HG02970 (cell line): ENCODE measurements around the gene CRYBG1.
"Not testable (repeated sequence)": the region's sequence is repeated elsewhere in the genome, so short reads cannot be mapped to it uniquely, and the experiment has no call there.

Experiments
- ATAC-seq: cut with Tn5 transposase; IDR thresholded peaks from one replicate; pipeline ENCODE4 v1.9.1; 2021; ENCODE audit warnings: mild to moderate bottlenecking, moderate library complexity, moderate number of reproducible peaks; ENCODE audit not compliant: unreplicated experiment, low FRiP score

CRYBG1 gene

DNA sequence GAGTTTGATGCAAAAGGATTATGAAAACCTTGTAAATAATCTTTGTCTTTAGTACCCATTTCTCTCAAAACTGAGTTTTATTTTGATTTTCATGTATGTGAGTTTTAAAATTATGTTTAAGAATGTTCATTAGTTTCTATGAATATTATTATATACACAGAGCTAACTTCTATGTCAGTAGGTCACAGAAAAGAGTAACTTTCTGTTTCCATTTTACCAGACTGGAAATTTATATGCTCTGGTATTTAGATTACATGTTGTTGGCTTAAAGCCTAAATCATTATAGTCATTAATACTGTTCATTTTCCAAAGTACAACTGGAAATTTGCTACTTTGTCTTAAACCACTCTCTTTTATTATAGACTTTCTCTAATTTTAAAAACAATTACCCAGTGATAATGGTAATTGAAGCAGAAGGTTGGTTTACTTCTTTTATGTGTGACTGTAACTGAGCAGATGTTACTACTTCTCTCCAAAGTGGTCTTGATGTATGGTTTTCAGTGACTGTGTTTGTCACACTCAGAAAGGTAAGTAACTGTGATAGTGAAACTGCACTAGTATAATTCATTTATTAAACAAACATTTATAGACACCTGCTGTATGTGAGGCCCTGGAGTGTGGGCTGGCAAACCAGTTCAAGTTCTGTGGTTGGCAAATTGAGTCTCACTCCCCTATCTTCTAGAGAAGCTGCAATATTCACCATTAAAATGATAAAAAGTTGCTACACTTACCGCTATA is 13.2 kb downstream of the CRYBG1 start:
- ATAC-seq, result no peak

DNA sequence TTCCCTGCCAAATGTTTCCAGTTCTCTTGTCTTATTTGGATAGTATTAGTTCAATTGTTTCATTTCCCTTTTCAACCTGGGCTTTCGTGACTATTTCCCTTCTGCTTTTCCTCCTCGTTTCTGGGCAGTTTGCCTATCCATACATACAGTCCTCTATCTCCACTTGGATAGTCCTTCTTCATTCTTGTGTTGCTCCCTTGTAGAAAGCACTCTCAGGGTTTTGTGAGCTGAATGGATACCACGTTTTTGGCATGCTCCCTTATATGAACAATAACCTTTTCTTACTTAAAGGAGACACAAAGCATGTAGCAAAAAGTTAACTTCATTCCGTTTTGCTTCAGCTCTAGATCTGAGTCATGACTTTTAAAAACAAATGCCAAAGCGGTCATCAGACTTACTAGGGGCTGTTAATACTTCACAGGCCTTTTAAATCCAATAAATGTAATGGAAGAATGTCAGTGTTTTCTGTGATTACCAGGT is 16.6 kb downstream of the CRYBG1 start:
- no peak for ATAC-seq

DNA sequence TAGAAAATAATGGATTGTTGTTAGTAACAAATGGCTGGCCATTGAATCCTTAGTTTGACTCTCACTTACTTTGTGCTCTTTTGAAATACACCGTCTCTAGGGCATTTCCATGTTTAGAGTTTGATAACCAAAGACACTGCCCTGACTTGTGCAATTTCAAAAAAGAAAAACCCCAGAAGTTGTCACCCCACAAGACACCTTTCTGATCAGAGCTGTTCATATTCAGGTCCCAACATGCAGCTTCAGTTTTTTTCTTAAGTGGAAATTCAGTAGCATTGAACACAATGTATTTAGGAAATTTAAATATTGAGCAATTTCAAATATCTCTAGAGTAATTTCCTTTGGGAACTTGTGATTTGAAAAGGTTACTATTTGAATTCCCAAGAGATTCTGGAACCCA is 19.4 kb downstream of the CRYBG1 start:
- no peak for ATAC-seq

DNA sequence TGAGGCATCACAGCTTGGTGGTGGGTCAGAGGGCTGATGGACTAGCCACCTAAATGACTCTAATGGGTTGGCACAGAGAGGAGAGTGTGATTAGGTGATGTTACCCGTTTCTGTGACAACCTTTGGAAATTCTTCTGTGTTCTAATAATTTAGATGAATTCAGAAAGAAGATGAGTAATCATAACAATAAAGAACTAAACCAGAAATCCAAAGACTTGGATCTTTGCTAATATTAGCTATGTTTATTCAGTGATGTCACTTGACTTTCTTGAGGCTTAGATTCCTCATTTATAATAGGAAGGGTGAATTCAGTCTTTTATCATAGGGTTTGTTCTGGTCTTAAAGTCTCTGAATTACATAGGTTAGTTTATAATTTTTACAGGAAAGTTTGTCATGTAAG is 19.9 kb downstream of the CRYBG1 start:
- ATAC-seq, result no peak

DNA sequence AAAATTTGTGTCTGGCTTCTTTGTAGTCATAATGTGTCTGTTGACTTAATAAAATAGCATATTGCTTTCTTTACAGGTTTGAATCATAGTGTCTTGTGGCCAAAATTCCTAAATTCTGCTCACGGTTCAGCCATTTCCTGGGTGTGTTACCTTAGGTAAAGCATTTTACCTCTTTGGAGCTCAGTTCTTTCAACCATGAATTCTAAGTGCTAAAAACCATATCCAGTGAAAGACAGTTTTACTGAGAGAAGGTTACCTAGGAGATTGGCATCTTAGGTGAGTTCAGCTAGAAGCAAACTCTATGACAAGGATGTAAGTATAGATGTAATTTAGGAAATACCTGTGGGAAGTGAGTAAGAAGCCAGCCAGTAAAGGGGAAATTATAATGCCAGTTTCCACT is 20.7 kb downstream of the CRYBG1 start:
- ATAC-seq, result no peak

DNA sequence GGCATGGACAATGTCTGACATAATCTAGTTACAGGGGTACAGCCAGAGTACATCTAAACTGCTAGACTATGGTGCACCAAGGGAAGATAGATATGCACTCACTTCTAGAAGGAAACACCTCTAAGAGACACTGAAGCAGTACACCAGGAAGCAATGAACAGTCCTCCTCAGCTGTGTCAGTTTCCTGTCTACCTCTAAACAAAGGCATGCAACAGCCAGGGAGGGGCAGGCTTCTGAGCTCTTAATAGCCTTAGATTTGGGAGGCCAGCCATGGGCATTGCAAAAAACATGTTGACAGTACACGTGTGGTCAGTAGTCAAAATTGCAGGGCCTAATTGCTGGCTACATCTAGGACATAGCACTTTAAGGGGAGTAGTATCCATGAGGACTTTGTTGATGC is 21.4 kb downstream of the CRYBG1 start:
- no peak for ATAC-seq

DNA sequence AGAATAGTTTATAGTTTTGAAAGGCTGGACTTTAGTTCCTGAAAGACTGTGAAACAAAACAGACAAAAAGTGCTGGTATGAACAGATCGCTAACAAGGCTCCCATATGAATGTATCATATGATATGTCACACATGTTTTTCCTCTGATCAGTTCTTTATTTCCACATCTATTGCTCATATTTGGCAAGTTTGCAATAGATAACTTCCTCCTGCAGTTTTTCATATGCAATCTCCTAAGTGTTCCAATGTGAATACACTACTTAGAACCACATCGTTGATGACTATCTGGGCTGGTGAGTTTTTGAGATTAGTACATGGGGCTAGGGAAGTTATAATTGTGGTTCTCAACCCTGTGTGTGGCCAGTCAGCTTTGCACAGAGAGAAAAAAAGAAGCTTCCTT is 23.1 kb downstream of the CRYBG1 start:
- no peak for ATAC-seq

DNA sequence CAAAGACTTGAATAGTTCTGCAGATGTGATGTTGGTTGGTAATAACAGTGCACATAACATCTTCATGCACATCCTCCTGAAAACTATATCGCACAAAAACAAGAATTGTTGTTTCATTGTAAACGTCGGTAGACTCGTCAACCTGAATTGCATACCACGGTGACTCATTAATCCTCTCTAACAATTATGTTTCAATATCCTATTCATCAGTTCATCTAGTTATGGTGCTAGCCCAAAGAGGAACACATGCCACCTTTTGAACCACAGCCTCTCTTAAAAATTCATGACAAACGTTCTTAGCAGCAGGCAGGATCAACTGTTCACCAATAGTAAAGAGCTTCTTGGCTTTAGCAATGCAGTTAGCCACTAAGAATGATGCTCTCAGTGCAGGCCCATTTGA is 25.0 kb downstream of the CRYBG1 start:
- no peak for ATAC-seq

DNA sequence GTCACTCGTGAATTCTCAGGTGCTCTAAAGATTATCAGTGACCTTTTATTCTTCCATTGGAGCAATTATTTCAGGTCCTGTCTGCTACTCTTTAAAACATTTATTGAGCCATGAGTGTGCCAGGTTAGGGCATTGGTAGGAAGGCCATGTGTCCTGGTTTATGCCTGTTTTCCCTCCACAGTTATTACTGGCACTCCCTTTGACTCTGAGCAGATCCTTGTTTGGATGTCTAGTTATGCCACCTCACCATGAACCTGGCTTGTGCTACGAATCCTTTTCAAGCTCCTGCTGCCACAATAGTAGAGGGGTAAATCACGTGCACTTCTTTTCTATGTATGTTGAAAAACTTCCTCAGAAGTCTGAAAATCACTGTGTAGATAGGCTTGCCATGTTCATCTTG is 27.4 kb downstream of the CRYBG1 start:
- ATAC-seq, result no peak

DNA sequence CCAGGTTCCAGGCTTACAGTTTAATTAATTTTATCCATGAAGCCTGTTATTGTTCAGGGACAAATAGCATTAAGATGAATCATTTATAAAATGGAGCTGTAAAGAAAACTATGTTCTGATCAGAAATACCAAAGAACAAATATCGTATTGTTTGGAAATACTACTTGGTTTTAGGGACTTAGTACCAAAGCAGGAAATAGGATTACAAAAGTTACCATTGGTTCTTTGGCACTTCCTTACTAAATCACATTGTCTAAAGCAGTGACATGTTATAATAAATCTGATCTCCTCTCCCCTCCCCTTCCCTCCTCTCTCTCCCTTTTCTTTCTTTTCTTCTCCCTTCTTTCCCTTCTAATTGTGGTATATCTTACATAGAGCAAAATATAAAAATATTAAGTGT is 29.6 kb downstream of the CRYBG1 start:
- ATAC-seq, result no peak

DNA sequence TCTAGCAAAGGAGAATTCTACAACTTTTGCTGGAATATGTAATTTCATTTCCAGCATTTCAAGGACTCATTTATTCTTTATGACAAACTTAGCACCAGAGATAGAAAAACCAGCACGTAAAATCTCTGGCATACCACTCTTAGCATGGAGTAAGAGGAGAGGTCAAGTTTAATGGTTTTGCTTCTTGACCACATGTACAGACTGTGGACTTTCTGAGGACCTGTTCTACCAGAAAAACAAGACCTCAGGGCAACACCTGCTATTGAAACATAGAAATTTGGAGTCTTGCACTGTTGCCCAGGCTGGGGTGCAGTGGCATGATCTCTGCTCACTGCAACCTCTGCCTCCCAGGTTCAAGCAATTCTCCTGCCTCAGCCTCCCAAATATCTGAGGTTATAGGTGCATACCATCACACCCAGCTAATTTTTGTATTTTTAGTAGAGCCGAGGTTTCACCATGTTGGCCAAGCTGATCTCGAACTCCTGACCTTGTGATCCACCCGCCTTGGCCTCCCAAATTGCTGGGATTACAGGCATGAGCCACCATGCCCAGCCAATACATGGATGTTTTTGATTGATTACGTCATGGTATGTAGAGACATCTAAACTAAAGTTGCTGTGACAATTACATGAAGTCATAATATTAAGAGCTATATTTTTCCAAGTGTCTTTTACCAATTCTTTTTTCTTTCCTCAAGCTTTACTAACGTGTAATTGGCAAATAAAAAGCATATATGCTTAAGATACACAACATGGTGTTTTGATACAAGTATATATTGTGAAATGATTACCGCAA is 36.1 kb downstream of the CRYBG1 start:
- no peak for ATAC-seq

DNA sequence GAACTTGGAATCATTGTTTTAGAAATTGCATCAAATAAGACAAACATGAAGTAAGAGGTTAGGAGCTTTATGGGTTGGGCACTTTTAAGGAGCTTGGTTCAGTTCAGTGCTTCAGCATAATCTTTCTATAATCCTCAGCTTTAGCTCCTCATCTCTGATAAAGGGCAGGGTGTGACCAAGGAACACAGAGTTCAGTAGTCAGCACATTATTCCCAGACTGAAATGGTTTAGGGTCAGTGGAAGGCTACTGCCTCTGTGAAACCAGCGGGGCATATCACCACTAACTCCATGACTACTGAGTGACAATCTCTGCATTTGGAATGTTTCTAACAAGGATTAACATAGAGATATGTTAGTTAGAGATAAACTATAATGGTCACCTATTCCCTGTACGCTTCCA is 36.9 kb downstream of the CRYBG1 start:
- ATAC-seq, result no peak

DNA sequence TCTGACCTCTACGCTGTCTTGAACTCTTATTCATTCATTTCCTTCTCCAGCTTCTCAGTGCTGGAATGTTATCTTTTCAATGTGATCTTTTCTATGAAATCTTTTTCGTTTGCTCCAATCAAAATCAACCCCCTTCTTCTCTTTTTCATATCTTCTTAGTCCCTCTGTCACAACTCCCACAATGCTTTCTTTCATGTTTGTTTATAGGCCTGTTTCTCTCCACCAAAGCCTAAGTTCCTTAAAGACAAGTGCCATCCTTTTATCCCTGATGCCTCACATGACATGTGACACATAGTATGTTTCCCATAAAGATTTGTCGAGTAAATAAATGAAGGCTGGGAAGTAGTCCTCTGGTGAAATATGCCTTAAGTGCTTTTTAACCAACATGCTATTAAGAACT is 38.1 kb downstream of the CRYBG1 start:
- no peak for ATAC-seq

DNA sequence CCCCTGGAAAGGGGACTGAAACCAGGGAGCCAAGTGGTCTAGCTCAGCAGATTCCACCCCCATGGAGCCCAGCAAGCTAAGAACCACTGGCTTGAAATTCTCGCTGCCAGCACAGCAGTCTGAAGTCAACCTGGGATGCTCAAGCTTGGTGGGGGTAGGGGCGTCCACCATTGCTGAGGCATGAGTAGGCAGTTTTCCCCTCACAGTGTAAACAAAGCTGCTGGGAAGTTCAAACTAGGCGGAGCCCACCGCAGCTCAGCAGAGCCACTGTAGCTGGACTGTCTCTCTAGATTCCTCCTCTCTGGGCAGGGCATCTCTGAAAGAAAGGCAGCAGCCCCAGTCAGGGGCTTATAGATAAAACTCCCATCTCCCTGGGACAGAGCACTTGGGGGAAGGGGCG is 44.5 kb downstream of the CRYBG1 start:
- not testable (repeated sequence) for ATAC-seq

DNA sequence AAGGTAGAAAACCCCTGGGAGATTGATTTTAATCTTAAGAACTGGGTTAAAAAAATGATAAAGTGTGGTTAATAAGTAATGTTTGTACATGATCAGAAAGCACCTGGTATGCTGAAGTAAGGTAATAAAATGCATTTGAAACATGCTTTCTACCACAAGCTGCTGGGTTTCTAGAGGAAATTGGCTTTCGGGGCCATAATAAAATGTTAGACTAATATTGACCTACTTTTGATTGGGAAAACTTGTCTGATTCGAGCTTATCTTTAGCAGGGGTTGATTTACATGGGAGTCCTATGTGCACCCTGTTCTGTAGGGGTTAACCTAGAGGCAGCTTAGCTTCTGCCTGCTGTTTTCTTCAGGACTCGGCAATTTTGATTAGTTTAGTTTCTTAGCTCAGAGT is 50.5 kb downstream of the CRYBG1 start:
- no peak for ATAC-seq

DNA sequence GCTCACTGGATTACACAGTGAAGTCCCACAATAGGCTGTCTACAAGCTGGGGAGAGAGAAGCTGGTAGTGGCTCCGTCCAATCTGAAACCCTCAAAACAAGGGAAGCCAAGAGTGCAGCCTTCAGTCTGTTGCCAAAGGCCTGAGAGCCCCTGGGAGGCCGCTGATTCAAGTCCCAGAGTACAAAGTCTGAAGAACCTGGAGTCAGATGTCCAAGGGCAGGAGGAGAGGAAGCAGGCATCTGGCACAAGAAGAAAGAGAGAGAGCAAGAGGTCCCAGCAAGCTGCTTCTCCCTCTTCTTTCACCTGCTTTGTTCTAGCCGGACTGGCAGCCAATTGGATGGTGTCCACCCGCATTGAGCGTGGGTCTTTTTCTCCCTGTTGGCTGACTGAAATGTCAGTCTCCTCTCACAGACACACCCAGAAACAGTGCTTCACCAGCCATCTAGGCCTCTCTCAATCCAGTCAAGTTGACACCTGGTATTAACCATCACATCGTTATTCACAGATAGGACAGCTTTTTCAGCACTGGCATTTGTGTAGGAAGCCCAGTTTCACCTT is 51.2 kb downstream of the CRYBG1 start:
- no peak for ATAC-seq

DNA sequence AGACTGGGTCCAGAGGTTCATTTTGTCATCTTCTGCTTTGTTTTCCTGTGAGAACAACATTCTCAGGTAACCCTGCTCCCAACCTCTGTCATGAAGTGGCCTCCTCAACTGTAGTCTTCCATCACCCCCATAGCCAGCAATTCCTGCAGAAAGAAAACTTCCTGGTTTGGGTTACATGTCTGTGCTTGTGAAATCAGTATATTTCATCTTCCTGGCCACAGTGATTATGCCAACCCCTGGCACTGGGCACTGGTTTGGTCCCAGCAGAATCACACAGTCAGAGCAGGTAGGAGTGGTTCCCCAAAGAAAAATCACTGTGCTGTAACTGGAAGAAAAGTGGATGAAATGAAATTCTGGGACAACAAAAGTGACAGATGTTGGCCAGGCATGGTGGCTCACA is 52.5 kb downstream of the CRYBG1 start:
- no peak for ATAC-seq

DNA sequence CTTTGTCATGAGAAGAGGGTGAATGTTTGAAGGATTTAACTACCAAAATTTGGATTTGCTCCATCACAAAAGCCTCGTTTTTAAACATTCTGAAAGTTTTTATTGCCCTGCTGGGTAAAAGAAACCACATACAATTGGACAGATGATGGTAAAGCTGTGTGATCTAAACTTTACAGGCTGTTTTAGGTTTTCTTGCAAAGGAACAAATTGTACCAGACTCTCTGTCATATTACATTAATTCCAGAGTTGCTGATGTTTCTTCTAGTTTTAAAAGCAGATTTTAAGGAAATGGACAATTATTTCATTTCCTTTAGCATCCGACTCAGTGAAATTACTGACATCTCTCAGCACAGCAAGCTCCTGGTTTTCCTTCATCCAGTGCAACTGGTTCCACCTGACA is 53.2 kb downstream of the CRYBG1 start:
- no peak for ATAC-seq

DNA sequence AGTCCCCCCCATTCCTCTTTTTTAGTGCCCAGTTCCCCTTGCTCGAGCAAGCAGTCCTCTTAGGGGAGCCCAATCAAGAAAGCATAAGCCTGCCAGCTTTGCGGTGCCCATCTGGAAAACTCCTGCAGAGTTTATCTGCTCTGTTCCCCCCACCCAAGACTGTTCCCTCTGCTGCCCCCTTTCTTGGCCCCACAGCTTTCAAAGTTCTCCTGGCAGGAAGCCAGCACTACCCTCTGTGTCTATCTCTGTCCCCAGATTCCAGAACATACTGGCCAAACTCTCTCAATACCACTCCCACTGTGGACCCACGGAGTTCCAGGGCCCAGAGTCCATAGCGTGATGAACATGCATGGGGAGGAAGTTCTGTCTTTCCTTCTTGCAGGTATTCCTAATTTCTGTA is 55.4 kb downstream of the CRYBG1 start:
- no peak for ATAC-seq

DNA sequence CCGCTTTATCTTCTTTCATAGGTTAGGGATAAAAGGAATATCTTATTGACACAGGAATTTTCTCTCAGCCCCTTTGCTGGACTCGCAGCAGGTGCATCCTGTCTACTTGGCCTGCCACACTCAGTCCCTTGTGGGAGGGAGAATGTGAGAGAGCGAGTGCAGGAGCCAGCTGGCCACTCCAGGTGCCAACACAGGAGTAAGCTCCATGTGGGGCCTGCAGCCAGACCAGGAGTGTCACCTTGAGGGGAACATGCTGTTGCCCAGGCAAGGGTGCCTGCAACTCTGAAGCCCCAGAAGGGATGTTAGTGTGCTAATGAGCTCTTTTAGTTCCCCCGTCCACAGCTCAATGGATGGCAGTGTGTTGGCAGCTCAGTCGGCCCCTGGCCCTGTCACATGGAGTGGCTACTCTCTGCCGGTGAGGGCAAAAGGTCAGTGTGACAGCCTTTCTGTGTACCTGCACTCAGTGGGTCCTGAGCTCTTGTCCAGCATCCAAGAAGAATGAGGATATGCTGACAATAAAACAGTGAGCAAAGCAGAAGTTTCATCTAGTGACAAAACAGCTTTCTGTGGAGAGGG is 57.1 kb downstream of the CRYBG1 start:
- ATAC-seq, result no peak

DNA sequence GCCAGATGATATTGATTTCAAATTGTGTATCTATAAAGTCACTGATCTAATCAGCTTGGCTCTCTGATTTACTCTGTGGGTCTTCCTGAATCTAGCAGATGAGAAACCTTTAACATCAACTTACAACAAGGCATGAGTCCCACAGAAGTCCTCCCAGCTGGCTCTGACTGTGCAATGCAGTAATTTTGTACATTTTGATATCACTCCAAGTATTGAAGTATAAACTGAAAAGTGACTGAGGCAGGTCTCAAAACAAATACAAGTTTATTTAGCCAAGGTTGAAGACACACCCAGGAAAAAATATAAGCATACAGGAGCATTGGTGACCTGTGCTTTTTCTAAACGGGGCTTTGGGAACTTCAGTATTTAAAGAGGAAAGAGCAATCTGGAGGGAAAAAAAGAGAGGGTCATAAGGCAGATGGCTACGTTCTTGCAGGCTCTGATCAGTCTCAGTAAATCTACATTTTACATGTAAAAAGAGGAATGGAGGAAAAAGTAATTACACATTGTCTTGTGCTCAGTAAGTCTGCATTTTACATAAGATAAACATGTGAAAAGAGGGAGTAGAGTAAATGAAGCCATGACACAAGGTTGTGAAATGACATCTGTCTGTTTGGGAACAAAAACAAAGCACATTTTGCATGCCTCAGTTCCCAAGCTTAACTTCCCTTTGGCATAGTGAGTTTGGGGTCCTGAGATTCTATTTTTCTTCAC is 59.5 kb downstream of the CRYBG1 start:
- no peak for ATAC-seq
